ENCODE results near the gene FRMD4A.

DNA sequence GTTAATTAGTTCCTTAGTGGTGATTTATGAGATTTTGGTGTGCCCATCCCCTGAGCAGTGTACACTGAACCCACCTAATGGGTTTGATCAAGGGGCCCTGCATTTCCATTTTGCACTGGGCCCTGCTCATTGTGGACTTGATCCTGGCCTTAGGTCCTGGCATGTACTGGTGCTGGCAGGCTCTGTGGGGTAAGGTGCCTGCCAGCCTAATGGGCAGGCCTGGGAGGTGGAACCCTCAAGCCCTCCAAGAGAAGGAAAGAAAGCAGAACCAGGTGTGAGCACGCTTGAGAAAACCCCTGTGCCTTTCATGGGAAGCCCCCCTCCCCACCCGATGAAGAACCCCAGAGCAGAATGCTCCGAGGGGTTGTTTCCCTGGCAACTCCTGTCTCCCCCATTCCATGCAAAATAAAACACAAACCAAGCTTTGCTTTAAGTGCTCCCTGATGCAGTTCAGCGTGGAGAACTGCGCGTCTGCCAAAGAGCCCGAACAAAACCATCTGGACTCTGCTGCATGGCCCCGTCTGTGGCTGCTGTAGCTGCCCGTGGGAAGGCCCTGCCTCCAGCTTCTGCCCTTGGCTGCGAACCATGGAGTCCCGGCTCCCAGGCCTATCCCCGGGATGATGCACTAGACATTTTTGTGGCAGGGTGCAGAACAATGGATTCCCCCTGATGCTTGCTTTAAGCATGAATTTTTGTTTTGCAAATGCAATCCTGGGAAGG, 620.6 kb downstream of the FRMD4A start:
- TF ChIP-seq, protein P1, sequence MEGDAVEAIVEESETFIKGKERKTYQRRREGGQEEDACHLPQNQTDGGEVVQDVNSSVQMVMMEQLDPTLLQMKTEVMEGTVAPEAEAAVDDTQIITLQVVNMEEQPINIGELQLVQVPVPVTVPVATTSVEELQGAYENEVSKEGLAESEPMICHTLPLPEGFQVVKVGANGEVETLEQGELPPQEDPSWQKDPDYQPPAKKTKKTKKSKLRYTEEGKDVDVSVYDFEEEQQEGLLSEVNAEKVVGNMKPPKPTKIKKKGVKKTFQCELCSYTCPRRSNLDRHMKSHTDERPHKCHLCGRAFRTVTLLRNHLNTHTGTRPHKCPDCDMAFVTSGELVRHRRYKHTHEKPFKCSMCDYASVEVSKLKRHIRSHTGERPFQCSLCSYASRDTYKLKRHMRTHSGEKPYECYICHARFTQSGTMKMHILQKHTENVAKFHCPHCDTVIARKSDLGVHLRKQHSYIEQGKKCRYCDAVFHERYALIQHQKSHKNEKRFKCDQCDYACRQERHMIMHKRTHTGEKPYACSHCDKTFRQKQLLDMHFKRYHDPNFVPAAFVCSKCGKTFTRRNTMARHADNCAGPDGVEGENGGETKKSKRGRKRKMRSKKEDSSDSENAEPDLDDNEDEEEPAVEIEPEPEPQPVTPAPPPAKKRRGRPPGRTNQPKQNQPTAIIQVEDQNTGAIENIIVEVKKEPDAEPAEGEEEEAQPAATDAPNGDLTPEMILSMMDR (IDR thresholded peaks at IDR 0.05; ENCODE audit: poor library complexity) = no peak
- TF ChIP-seq EZH2phosphoT487 (IDR thresholded peaks at IDR 0.05; ENCODE audit: low read depth, severe bottlenecking, unreplicated experiment) = no peak

All from hepatocyte (in vitro differentiated cells).